ENCODE measurements around the gene SLC12A5.
A peak's percentile ranks its signal among the peaks of the same experiment; 100 is the strongest.

Gene SLC12A5

GRCh38 chr20:46006022-46006705, 22.9 kb upstream of the SLC12A5 start:
- DNase-seq (ENCODE audit: low read depth in 3 of 3, low spot score in 1 of 3), result no peak

GRCh38 chr20:46006964-46007363, 22.1 kb upstream of the SLC12A5 start:
- DNase-seq (ENCODE audit: low read depth in 3 of 3, low spot score in 1 of 3), result no peak

- no peak for DNase-seq (ENCODE audit: low read depth in 3 of 3, low spot score in 1 of 3)
These were observed 21.3 kb upstream of the SLC12A5 start for GRCh38 chr20:46007671-46008070.

GRCh38 chr20:46009816-46010215, 19.2 kb upstream of the SLC12A5 start:
- no peak for DNase-seq (ENCODE audit: low read depth in 3 of 3, low spot score in 1 of 3)

GRCh38 chr20:46010491-46011391, 18.3 kb upstream of the SLC12A5 start:
- DNase-seq (ENCODE audit: low read depth in 3 of 3, low spot score in 1 of 3), result no peak

- DNase-seq (ENCODE audit: low read depth in 3 of 3, low spot score in 1 of 3), result no peak
These were observed 17.2 kb upstream of the SLC12A5 start for GRCh38 chr20:46011631-46012482.

GRCh38 chr20:46012921-46013320, 16.1 kb upstream of the SLC12A5 start:
- no peak for DNase-seq (ENCODE audit: low read depth in 3 of 3, low spot score in 1 of 3)

GRCh38 chr20:46013322-46013828, 15.6 kb upstream of the SLC12A5 start:
- no peak for DNase-seq (ENCODE audit: low read depth in 3 of 3, low spot score in 1 of 3)

- DNase-seq (ENCODE audit: low read depth in 3 of 3, low spot score in 1 of 3), result peak in 2 of 3 donors; percentile 42 to 54
These were observed 15.0 kb upstream of the SLC12A5 start for GRCh38 chr20:46013829-46014516.

- DNase-seq (ENCODE audit: low read depth in 3 of 3, low spot score in 1 of 3), result no peak
These were observed 14.3 kb upstream of the SLC12A5 start for GRCh38 chr20:46014517-46015396.

GRCh38 chr20:46017272-46017671, 11.7 kb upstream of the SLC12A5 start:
- DNase-seq (ENCODE audit: low read depth in 3 of 3, low spot score in 1 of 3), result no peak

- no peak for DNase-seq (ENCODE audit: low read depth in 3 of 3, low spot score in 1 of 3)
These were observed 10.9 kb upstream of the SLC12A5 start for GRCh38 chr20:46018112-46018511.

- no peak for DNase-seq (ENCODE audit: low read depth in 3 of 3, low spot score in 1 of 3)
These were observed 10.4 kb upstream of the SLC12A5 start for GRCh38 chr20:46018611-46019010.

- no peak for DNase-seq (ENCODE audit: low read depth in 3 of 3, low spot score in 1 of 3)
These were observed 8.5 kb upstream of the SLC12A5 start for GRCh38 chr20:46020555-46020954.

- DNase-seq (ENCODE audit: low read depth in 3 of 3, low spot score in 1 of 3), result peak in 1 of 3 donors; percentile 41
These were observed 7.4 kb upstream of the SLC12A5 start for GRCh38 chr20:46021361-46022359.

- DNase-seq (ENCODE audit: low read depth in 3 of 3, low spot score in 1 of 3), result peak; percentile 38 to 74 (median 42)
These were observed 6.4 kb upstream of the SLC12A5 start for GRCh38 chr20:46022411-46023147.

- no peak for DNase-seq (ENCODE audit: low read depth in 3 of 3, low spot score in 1 of 3)
These were observed 5.9 kb upstream of the SLC12A5 start for GRCh38 chr20:46023148-46023484.

GRCh38 chr20:46023999-46024398, 5.0 kb upstream of the SLC12A5 start:
- no peak for DNase-seq (ENCODE audit: low read depth in 3 of 3, low spot score in 1 of 3)
